Chondrocyte (in vitro differentiated cells): ENCODE data around the gene ZNF654. TPM values are rescaled to one million over a fixed set of nuclear protein-coding genes. Genes with fewer than 3 reads are reported as not detected.

ENCODE experiments used
- DNase-seq: peaks from one replicate; pipeline ENCODE4 v3.0.0; 2021; ENCODE audit warnings: mixed read lengths, low spot score
- H3K27ac Mint-ChIP-seq: one replicate; pipeline ENCODE4 v1.8.0; 2021; ENCODE audit warnings: mild to moderate bottlenecking, moderate library complexity, mixed read lengths; ENCODE audit not compliant: unreplicated experiment
- H3K27me3 Mint-ChIP-seq: 2 replicates; pipeline ENCODE4 v1.8.0; 2021; ENCODE audit warnings: low read depth, mixed read lengths
- H3K36me3 Mint-ChIP-seq: 2 replicates; pipeline ENCODE4 v1.8.0; 2021; ENCODE audit warnings: low read depth, mixed read lengths
- H3K4me1 Mint-ChIP-seq: 2 replicates; pipeline ENCODE4 v1.8.0; 2021; ENCODE audit warnings: low read depth, mild to moderate bottlenecking, mixed read lengths
- H3K4me3 Mint-ChIP-seq: one replicate; pipeline ENCODE4 v1.8.0; 2021; ENCODE audit warnings: mild to moderate bottlenecking, moderate library complexity, mixed read lengths; ENCODE audit not compliant: unreplicated experiment
- H3K9me3 Mint-ChIP-seq: 2 replicates; pipeline ENCODE4 v1.8.0; 2021; ENCODE audit warnings: low read depth, mixed read lengths
- total RNA-seq: library from RNA; stranded (reverse); gene quantifications from 3 replicates; pipeline ENCODE4 v1.2.1, GENCODE V29; 2021
- TF ChIP-seq, protein P1 (sequence below): fragments of 200-600 bp; sonication (generic); IDR thresholded peaks from 2 replicates; pipeline ENCODE4 v1.5.0; 2021; ENCODE audit warnings: antibody characterized with exemption, mild to moderate bottlenecking, moderate library complexity

Gene ZNF654
- total RNA-seq, 1 donor from 2014 or later, result 11.7 TPM

DNA sequence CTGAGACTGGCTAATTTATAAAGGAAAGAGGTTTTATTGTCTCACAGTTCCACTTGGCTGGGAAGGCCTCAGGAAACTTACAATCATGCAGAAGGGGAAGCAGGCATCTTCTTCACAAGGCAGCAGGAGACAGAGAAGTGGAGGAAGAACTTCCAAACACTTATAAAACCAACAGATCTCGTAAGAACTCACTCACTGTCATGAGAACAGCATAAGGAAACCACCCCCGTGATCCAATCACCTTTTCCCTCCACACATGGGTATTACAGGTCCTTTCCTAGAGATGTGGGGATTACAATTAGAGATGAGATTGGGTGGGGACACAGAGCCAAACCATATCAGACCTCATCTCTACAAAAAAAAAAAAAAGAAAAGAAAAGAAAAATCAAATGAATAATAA is 26.0 kb upstream of the ZNF654 start:
- Mint-ChIP-seq H3K36me3 (no peaks in the 10 kb centered on the region), H3K9me3 (no peaks in the 10 kb centered on the region), H3K4me3 (no peak overlapping the region), H3K27me3 (peaks cover 1% of the 10 kb centered on the region), H3K4me1 (peaks cover 12% of the 10 kb centered on the region), H3K27ac (no peak overlapping the region)
- no peak for DNase-seq
- TF ChIP-seq, protein P1, sequence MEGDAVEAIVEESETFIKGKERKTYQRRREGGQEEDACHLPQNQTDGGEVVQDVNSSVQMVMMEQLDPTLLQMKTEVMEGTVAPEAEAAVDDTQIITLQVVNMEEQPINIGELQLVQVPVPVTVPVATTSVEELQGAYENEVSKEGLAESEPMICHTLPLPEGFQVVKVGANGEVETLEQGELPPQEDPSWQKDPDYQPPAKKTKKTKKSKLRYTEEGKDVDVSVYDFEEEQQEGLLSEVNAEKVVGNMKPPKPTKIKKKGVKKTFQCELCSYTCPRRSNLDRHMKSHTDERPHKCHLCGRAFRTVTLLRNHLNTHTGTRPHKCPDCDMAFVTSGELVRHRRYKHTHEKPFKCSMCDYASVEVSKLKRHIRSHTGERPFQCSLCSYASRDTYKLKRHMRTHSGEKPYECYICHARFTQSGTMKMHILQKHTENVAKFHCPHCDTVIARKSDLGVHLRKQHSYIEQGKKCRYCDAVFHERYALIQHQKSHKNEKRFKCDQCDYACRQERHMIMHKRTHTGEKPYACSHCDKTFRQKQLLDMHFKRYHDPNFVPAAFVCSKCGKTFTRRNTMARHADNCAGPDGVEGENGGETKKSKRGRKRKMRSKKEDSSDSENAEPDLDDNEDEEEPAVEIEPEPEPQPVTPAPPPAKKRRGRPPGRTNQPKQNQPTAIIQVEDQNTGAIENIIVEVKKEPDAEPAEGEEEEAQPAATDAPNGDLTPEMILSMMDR, result no peak

GRCh38 chr3:88033808-88034207 is 25.2 kb upstream of the ZNF654 start:
- no peak for DNase-seq

GRCh38 chr3:88034491-88035275 is 24.4 kb upstream of the ZNF654 start:
- H3K27ac Mint-ChIP-seq, result no peak overlapping the region
- H3K9me3 Mint-ChIP-seq, result no peaks in the 10 kb centered on the region
- H3K4me1 Mint-ChIP-seq, result peaks cover 12% of the 10 kb centered on the region
- TF ChIP-seq, protein P1, result no peak
- peaks cover 1% of the 10 kb centered on the region for H3K27me3 Mint-ChIP-seq
- H3K36me3 Mint-ChIP-seq, result no peaks in the 10 kb centered on the region
- no peak for DNase-seq
- no peak overlapping the region for H3K4me3 Mint-ChIP-seq

More at GRCh38 chr3:88033808-88034207, 25.2 kb upstream of the ZNF654 start:
- no peaks in the 10 kb centered on the region for H3K9me3 Mint-ChIP-seq
- H3K4me3 Mint-ChIP-seq, result no peak overlapping the region
- peaks cover 12% of the 10 kb centered on the region for H3K4me1 Mint-ChIP-seq
- H3K27ac Mint-ChIP-seq, result no peak overlapping the region
- TF ChIP-seq, protein P1, result no peak
- peaks cover 1% of the 10 kb centered on the region for H3K27me3 Mint-ChIP-seq
- H3K36me3 Mint-ChIP-seq, result no peaks in the 10 kb centered on the region

GRCh38 chr3:88036221-88036620 is 22.8 kb upstream of the ZNF654 start:
- no peaks in the 10 kb centered on the region for H3K9me3 Mint-ChIP-seq

DNA sequence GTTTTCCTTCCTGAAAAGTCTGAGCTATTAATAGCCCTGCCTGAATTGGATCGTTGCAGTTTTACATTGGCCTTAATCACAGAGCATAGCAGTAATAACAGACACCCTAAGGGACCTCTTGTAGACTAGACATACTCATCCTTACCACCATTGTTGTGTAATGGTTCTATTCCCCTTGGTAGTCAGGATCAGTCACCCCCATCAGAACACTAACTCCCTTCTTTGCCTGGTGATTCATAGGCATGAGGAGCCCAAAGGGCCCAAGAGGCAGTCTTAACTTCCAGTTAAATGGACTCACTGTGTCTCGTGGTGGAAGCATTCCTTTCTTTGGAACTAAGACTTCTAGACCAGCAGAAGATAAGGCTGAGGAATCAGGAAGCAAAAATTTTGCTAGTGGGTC is 20.5 kb upstream of the ZNF654 start:
- H3K4me1 Mint-ChIP-seq, result no peaks in the 10 kb centered on the region
- no peak overlapping the region for H3K27ac Mint-ChIP-seq
- no peak for DNase-seq
- no peaks in the 10 kb centered on the region for H3K36me3 Mint-ChIP-seq
- H3K4me3 Mint-ChIP-seq, result no peak overlapping the region
- peaks cover 1% of the 10 kb centered on the region for H3K27me3 Mint-ChIP-seq
- TF ChIP-seq, protein P1, result no peak
- H3K9me3 Mint-ChIP-seq, result no peaks in the 10 kb centered on the region

More at GRCh38 chr3:88036221-88036620, 22.8 kb upstream of the ZNF654 start:
- Mint-ChIP-seq H3K4me1 (peaks cover 10% of the 10 kb centered on the region), H3K27ac (no peak overlapping the region), H3K36me3 (no peaks in the 10 kb centered on the region), H3K27me3 (peaks cover 1% of the 10 kb centered on the region), H3K4me3 (no peak overlapping the region)
- no peak for DNase-seq
- TF ChIP-seq, protein P1, result no peak
